DLD1 (cell line): ENCODE results near the gene VAV2.

Experiments
- in situ Hi-C: cut with HindIII; loops from 2 replicates; pipeline ENCODE4 v1.10.0; 2017; ENCODE audit warnings: low sequenced_read_pairs

The VAV2 gene

GRCh38 chr9:133843250-133843649 lies 148.9 kb downstream of the VAV2 start:
- in situ Hi-C loops, result no loop called here

- in situ Hi-C loops, result no loop called here
These were observed 149.3 kb downstream of the VAV2 start for GRCh38 chr9:133842721-133843227.

- in situ Hi-C loops, result no loop called here
These were observed 149.9 kb downstream of the VAV2 start for GRCh38 chr9:133842174-133842573.

- in situ Hi-C loops, result no loop called here
These were observed 150.8 kb downstream of the VAV2 start for GRCh38 chr9:133841167-133841812.

- in situ Hi-C loops, result no loop called here
These were observed 152.2 kb downstream of the VAV2 start for GRCh38 chr9:133839822-133840329.

- in situ Hi-C loops, result no loop called here
These were observed 153.1 kb downstream of the VAV2 start for GRCh38 chr9:133838859-133839507.

- in situ Hi-C loops, result no loop called here
These were observed 154.2 kb downstream of the VAV2 start for GRCh38 chr9:133837627-133838597.

GRCh38 chr9:133836818-133837217 lies 155.3 kb downstream of the VAV2 start:
- in situ Hi-C loops, result no loop called here

GRCh38 chr9:133836001-133836758 lies 155.9 kb downstream of the VAV2 start:
- in situ Hi-C loops, result no loop called here

GRCh38 chr9:133835262-133835901 lies 156.7 kb downstream of the VAV2 start:
- in situ Hi-C loops, result no loop called here

- in situ Hi-C loops, result no loop called here
These were observed 157.8 kb downstream of the VAV2 start for GRCh38 chr9:133834080-133834976.

- in situ Hi-C loops, result no loop called here
These were observed 158.6 kb downstream of the VAV2 start for GRCh38 chr9:133833388-133834025.

GRCh38 chr9:133832877-133833276 lies 159.2 kb downstream of the VAV2 start:
- in situ Hi-C loops, result no loop called here

GRCh38 chr9:133830711-133831110 lies 161.4 kb downstream of the VAV2 start:
- in situ Hi-C loops, result no loop called here

GRCh38 chr9:133830310-133830709 lies 161.8 kb downstream of the VAV2 start:
- in situ Hi-C loops, result no loop called here

GRCh38 chr9:133828338-133828997 lies 163.7 kb downstream of the VAV2 start:
- in situ Hi-C loops, result no loop called here

- in situ Hi-C loops, result no loop called here
These were observed 165.6 kb downstream of the VAV2 start for GRCh38 chr9:133826289-133827085.
